Measurements from ENCODE around the gene CDCA3. TPM values are rescaled to one million over a fixed set of nuclear protein-coding genes. Genes with fewer than 3 reads are reported as not detected.
"Not testable (repeated sequence)": the region's sequence is repeated elsewhere in the genome, so short reads cannot be mapped to it uniquely, and the experiment has no call there.

The CDCA3 gene
- total RNA-seq, 5 donors from 2014 or later (not counting 1 experiment from before 2014, with no cell fraction given): 1.1 to 2.7 (median 2.0) TPM

DNA sequence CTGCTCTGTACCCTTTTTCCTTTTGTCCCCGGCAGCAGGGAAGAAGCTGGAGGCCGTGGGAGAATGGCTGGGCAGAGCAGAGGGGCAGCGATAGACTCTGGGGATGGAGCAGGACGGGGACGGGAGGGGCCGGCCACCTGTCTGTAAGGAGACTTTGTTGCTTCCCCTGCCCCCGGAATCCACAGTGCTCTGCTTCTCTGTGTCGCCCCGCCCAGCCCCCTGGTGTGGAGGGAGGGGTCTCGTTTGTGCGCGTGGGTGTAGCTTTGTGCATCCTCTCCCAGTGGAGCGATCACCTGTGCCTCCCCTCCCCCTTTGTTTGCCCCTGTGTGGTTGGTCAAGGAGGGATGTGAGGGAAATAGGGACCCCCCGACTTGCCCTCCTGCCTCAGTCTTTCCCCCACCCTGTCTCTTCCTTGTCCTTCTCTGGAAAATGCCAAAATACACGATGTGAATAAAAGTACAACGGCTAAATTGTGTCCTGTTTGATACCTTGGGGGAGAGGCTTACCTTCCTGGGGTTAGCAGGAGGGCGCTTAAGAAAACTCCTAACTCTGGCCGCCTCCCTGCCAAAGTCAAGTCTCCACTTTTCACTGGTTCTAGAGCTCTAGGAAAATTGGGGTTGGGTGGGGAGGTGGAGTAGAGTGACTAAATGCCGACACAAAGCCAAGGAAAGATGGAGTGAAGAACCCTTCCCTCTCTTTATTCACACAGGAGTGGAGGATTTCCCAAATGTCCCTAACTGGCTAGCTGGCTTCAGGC is 15.3 kb upstream of the CDCA3 start:
- peaks cover 17 to 59% of the 10 kb centered on the region in 2 donors for H3K36me3 ChIP-seq (ENCODE audit: control insufficient read depth in 2 of 2, extremely low read depth in 1 of 2, insufficient read depth in 1 of 2, low read length in 1 of 2)
- Mint-ChIP-seq H3K4me3 (peak overlapping the region; percentile 86 to 92 (median 87)), H3K9me3 (no peaks in the 10 kb centered on the region), H3K36me3 (peaks cover 38% of the 10 kb centered on the region), H3K27me3 (no peaks in the 10 kb centered on the region), H3K27ac (peak overlapping the region; percentile 91), H3K4me1 (peaks cover 37 to 42% (median 40%) of the 10 kb centered on the region in 3 donors)
- H3K4me1 ChIP-seq (ENCODE audit: control insufficient read depth in 1 of 2, extremely low read depth in 1 of 2, insufficient read depth in 2 of 2, low read length in 2 of 2): peaks cover 10 to 43% of the 10 kb centered on the region in 2 experiments
- CTCF ChIA-PET: interaction anchor here (0.6 to 1.5 kb wide), 9 partner anchors 8 to 241 kb away, joined by 3 to 8 read pairs (median 5); partner anchors contain the start of genes CDCA3 (in 1 of the 2), USP5 (in 1 of the 2) and ZNF384 (in 1 of the 2)
- POLR2A ChIA-PET: interaction anchor here (0.7 to 1.4 kb wide), 2 partner anchors 14 to 151 kb away, joined by 5 to 6 read pairs; partner anchors contain the start of gene USP5 (in 1 of the 2)
- H3K27ac ChIP-seq (ENCODE audit: low read length): peak overlapping the region; percentile 86
- WGBS (ENCODE audit: insufficient coverage): 83% methylated on average over 1 of the region's 19 CpGs
- no peak for DNase-seq
- H3K4me3 ChIP-seq (ENCODE audit: control insufficient read depth in 1 of 2, extremely low read depth in 1 of 2, low read length in 1 of 2): peak overlapping the region in 1 of 2 donors; percentile 65
- ATAC-seq (replicated peaks in 1 of 4): no peak
- H3K9me3 ChIP-seq: no peaks in the 10 kb centered on the region
- no peaks in the 10 kb centered on the region for H3K27me3 ChIP-seq (replicated peaks in 1 of 2; ENCODE audit: control insufficient read depth in 2 of 2, extremely low read depth in 1 of 2, insufficient read depth in 2 of 2, low read length in 1 of 2)

DNA sequence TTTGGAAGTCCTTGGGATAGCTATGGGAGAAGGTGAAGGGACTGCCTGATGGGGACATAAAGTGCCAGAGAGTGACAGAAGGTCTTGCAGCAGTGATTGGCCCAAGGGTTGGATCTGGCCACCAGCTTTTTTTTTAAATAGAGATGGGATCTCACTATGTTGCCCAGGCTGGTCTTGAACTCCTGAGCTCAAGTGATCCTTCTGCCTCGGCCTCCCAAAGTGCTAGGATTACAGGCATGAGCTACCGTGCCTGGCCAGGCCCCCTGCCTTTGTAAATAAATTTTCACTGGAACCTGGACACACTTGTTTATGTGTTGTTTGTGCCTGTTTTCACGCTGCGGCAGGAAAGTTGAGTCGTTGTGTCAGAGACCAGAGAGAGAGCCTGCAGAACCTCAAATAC is 14.2 kb upstream of the CDCA3 start:
- H3K36me3 ChIP-seq (ENCODE audit: control insufficient read depth in 2 of 2, extremely low read depth in 1 of 2, insufficient read depth in 1 of 2, low read length in 1 of 2): peaks cover 23 to 60% of the 10 kb centered on the region in 2 donors
- ChIA-PET CTCF (interaction anchor here in 1 of 2 donors (0.9 to 1.3 kb wide), 2 partner anchors 13 to 42 kb away, joined by 3 to 5 read pairs; no protein-coding TSS in a partner anchor), POLR2A (interaction anchor here in 1 of 2 donors (0.5 kb wide), 1 partner anchor 75 kb away, joined by 3 read pairs; no protein-coding TSS in a partner anchor)
- ATAC-seq (replicated peaks in 1 of 4); H3K9me3 ChIP-seq; DNase-seq; H3K27ac ChIP-seq (ENCODE audit: low read length); H3K27me3 Mint-ChIP-seq; H3K27me3 ChIP-seq (replicated peaks in 1 of 2; ENCODE audit: control insufficient read depth in 2 of 2, extremely low read depth in 1 of 2, insufficient read depth in 2 of 2, low read length in 1 of 2); H3K4me3 ChIP-seq (ENCODE audit: control insufficient read depth in 1 of 2, extremely low read depth in 1 of 2, low read length in 1 of 2); H3K9me3 Mint-ChIP-seq: not testable (repeated sequence)
- Mint-ChIP-seq H3K4me3 (peak overlapping the region; percentile 18 to 49 (median 20)), H3K36me3 (peaks cover 43% of the 10 kb centered on the region), H3K4me1 (peaks cover 26 to 32% (median 30%) of the 10 kb centered on the region in 3 donors), H3K27ac (peak overlapping the region; percentile 13 to 69)
- peaks cover 6 to 34% of the 10 kb centered on the region in 2 experiments for H3K4me1 ChIP-seq (ENCODE audit: control insufficient read depth in 1 of 2, extremely low read depth in 1 of 2, insufficient read depth in 2 of 2, low read length in 2 of 2)
- 100% methylated on average over 1 of the region's 5 CpGs for WGBS (ENCODE audit: insufficient coverage)

DNA sequence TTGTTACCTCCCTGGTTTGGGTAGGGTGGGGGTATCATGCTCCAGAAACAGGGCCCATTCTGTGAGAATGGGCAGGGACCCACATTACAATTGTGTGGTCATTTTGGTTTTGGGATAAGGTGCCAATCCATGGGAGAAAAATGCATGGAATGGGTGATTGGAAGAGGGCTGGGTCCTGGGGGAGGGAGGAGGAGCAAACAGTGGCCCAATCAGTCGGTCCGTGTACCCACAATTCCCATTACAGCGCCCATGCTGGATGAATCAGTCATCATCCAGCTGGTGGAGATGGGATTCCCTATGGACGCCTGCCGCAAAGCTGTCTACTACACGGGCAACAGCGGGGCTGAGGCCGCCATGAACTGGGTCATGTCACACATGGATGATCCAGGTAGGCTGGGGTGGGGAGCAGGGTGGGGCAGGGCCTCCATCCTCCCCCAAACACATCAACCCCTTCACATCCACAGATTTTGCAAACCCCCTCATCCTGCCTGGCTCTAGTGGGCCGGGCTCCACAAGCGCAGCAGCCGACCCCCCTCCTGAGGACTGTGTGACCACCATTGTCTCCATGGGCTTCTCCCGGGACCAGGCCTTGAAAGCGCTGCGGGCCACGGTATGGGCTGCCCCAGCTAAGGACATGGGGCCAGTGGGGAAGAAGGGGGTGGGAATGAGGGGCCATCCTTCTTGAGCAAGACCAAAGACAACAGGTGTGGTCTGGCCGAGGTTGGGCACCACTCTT is 12.7 kb upstream of the CDCA3 start:
- Mint-ChIP-seq H3K27ac (no peak overlapping the region), H3K27me3 (no peaks in the 10 kb centered on the region), H3K9me3 (no peaks in the 10 kb centered on the region), H3K4me3 (no peak overlapping the region), H3K4me1 (peaks cover 12 to 16% (median 15%) of the 10 kb centered on the region in 3 donors), H3K36me3 (peaks cover 40% of the 10 kb centered on the region)
- POLR2A ChIA-PET: interaction anchor here in 1 of 2 donors (0.5 kb wide), 1 partner anchor 160 kb away, joined by 3 read pairs; no protein-coding TSS in a partner anchor
- Histone ChIP-seq H3K27me3 (replicated peaks in 1 of 2; ENCODE audit: control insufficient read depth in 2 of 2, extremely low read depth in 1 of 2, insufficient read depth in 2 of 2, low read length in 1 of 2) (no peaks in the 10 kb centered on the region), H3K4me1 (ENCODE audit: control insufficient read depth in 1 of 2, extremely low read depth in 1 of 2, insufficient read depth in 2 of 2, low read length in 2 of 2) (peaks cover 3 to 19% of the 10 kb centered on the region in 2 experiments), H3K27ac (ENCODE audit: low read length) (no peak overlapping the region), H3K4me3 (ENCODE audit: control insufficient read depth in 1 of 2, extremely low read depth in 1 of 2, low read length in 1 of 2) (no peak overlapping the region), H3K36me3 (ENCODE audit: control insufficient read depth in 2 of 2, extremely low read depth in 1 of 2, insufficient read depth in 1 of 2, low read length in 1 of 2) (peaks cover 27 to 64% of the 10 kb centered on the region in 2 donors), H3K9me3 (no peaks in the 10 kb centered on the region)
- WGBS (ENCODE audit: insufficient coverage): 96% methylated on average over 8 of the region's 16 CpGs
- DNase-seq (no peak), ATAC-seq (replicated peaks in 1 of 4) (no peak)
- CTCF ChIA-PET: no interaction called here

GRCh38 chr12:6863033-6863432 is 11.9 kb upstream of the CDCA3 start:
- ChIA-PET CTCF (no interaction called here), POLR2A (interaction anchor here (0.5 to 0.6 kb wide), 2 partner anchors 50 to 159 kb away, joined by 3 to 7 read pairs; no protein-coding TSS in a partner anchor)
- Mint-ChIP-seq H3K4me3 (no peak overlapping the region), H3K27me3 (no peaks in the 10 kb centered on the region), H3K36me3 (peaks cover 40% of the 10 kb centered on the region), H3K9me3 (no peaks in the 10 kb centered on the region), H3K27ac (no peak overlapping the region), H3K4me1 (peaks cover 6 to 9% (median 8%) of the 10 kb centered on the region in 3 donors)
- H3K27ac ChIP-seq (ENCODE audit: low read length): no peak overlapping the region
- ATAC-seq (replicated peaks in 1 of 4) (no peak), DNase-seq (no peak)
- peaks cover 30 to 71% of the 10 kb centered on the region in 2 donors for H3K36me3 ChIP-seq (ENCODE audit: control insufficient read depth in 2 of 2, extremely low read depth in 1 of 2, insufficient read depth in 1 of 2, low read length in 1 of 2)
- H3K4me3 ChIP-seq (ENCODE audit: control insufficient read depth in 1 of 2, extremely low read depth in 1 of 2, low read length in 1 of 2): no peak overlapping the region
- WGBS (ENCODE audit: insufficient coverage): 98% methylated on average over 11 of the region's 11 CpGs
- H3K9me3 ChIP-seq: no peaks in the 10 kb centered on the region
- H3K4me1 ChIP-seq (ENCODE audit: control insufficient read depth in 1 of 2, extremely low read depth in 1 of 2, insufficient read depth in 2 of 2, low read length in 2 of 2): peaks cover 0 to 12% of the 10 kb centered on the region in 2 experiments
- no peaks in the 10 kb centered on the region for H3K27me3 ChIP-seq (replicated peaks in 1 of 2; ENCODE audit: control insufficient read depth in 2 of 2, extremely low read depth in 1 of 2, insufficient read depth in 2 of 2, low read length in 1 of 2)

- no peaks in the 10 kb centered on the region for H3K9me3 Mint-ChIP-seq
- DNase-seq (no peak), ATAC-seq (replicated peaks in 1 of 4) (no peak)
- ChIA-PET POLR2A (interaction anchor here in 1 of 2 donors (0.5 kb wide), 1 partner anchor 319 kb away, joined by 5 read pairs; no protein-coding TSS in a partner anchor), CTCF (no interaction called here)
- H3K4me3 Mint-ChIP-seq: no peak overlapping the region
- peaks cover 53% of the 10 kb centered on the region for H3K36me3 Mint-ChIP-seq
- H3K27ac Mint-ChIP-seq: no peak overlapping the region
- Histone ChIP-seq H3K4me1 (ENCODE audit: control insufficient read depth in 1 of 2, extremely low read depth in 1 of 2, insufficient read depth in 2 of 2, low read length in 2 of 2) (peaks cover 0 to 3% of the 10 kb centered on the region in 2 experiments), H3K27ac (ENCODE audit: low read length) (no peak overlapping the region), H3K9me3 (no peaks in the 10 kb centered on the region), H3K36me3 (ENCODE audit: control insufficient read depth in 2 of 2, extremely low read depth in 1 of 2, insufficient read depth in 1 of 2, low read length in 1 of 2) (peaks cover 30 to 87% of the 10 kb centered on the region in 2 donors), H3K27me3 (replicated peaks in 1 of 2; ENCODE audit: control insufficient read depth in 2 of 2, extremely low read depth in 1 of 2, insufficient read depth in 2 of 2, low read length in 1 of 2) (no peaks in the 10 kb centered on the region), H3K4me3 (ENCODE audit: control insufficient read depth in 1 of 2, extremely low read depth in 1 of 2, low read length in 1 of 2) (no peak overlapping the region)
- H3K27me3 Mint-ChIP-seq: no peaks in the 10 kb centered on the region
- WGBS (ENCODE audit: insufficient coverage): 97% methylated on average over 8 of the region's 9 CpGs
- H3K4me1 Mint-ChIP-seq: peaks cover under 1 to 3% (median 3%) of the 10 kb centered on the region in 3 donors
These were observed 10.3 kb upstream of the CDCA3 start for GRCh38 chr12:6861391-6861790.

- Histone ChIP-seq H3K27me3 (replicated peaks in 1 of 2; ENCODE audit: control insufficient read depth in 2 of 2, extremely low read depth in 1 of 2, insufficient read depth in 2 of 2, low read length in 1 of 2) (no peaks in the 10 kb centered on the region), H3K36me3 (ENCODE audit: control insufficient read depth in 2 of 2, extremely low read depth in 1 of 2, insufficient read depth in 1 of 2, low read length in 1 of 2) (peaks cover 30 to 90% of the 10 kb centered on the region in 2 donors), H3K4me1 (ENCODE audit: control insufficient read depth in 1 of 2, extremely low read depth in 1 of 2, insufficient read depth in 2 of 2, low read length in 2 of 2) (no peaks in the 10 kb centered on the region), H3K9me3 (no peaks in the 10 kb centered on the region), H3K27ac (ENCODE audit: low read length) (no peak overlapping the region), H3K4me3 (ENCODE audit: control insufficient read depth in 1 of 2, extremely low read depth in 1 of 2, low read length in 1 of 2) (no peak overlapping the region)
- H3K4me3 Mint-ChIP-seq: no peak overlapping the region
- ChIA-PET CTCF (no interaction called here), POLR2A (no interaction called here)
- ATAC-seq (replicated peaks in 1 of 4) (no peak), DNase-seq (no peak)
- peaks cover 0 to 3% (median 0%) of the 10 kb centered on the region in 3 donors for H3K4me1 Mint-ChIP-seq
- 98% methylated on average over 5 of the region's 7 CpGs for whole genome bisulfite sequencing (ENCODE audit: insufficient coverage)
- H3K27ac Mint-ChIP-seq: no peak overlapping the region
- no peaks in the 10 kb centered on the region for H3K27me3 Mint-ChIP-seq
- peaks cover 55% of the 10 kb centered on the region for H3K36me3 Mint-ChIP-seq
- H3K9me3 Mint-ChIP-seq: no peaks in the 10 kb centered on the region
These were observed 9.9 kb upstream of the CDCA3 start for GRCh38 chr12:6860942-6861341.
